Measurements from ENCODE around the gene FAAP100.
"Not testable (repeated sequence)": the region's sequence is repeated elsewhere in the genome, so short reads cannot be mapped to it uniquely, and the experiment has no call there.

The FAAP100 gene

GRCh38 chr17:81531013-81531412 is 21.1 kb downstream of the FAAP100 start:
- not testable (repeated sequence) for H3K9me3 Mint-ChIP-seq; H3K4me1 Mint-ChIP-seq; H3K36me3 Mint-ChIP-seq; H3K4me3 Mint-ChIP-seq; ATAC-seq; H3K27ac Mint-ChIP-seq; DNase-seq (ENCODE audit: low spot score in 2 of 2)

GRCh38 chr17:81529437-81529803 is 22.7 kb downstream of the FAAP100 start:
- H3K4me3 Mint-ChIP-seq: no peak overlapping the region
- no peaks in the 10 kb centered on the region for H3K9me3 Mint-ChIP-seq
- H3K27ac Mint-ChIP-seq: no peak overlapping the region
- no peaks in the 10 kb centered on the region for H3K4me1 Mint-ChIP-seq
- no peak for DNase-seq (ENCODE audit: low spot score in 2 of 2)
- no peaks in the 10 kb centered on the region for H3K36me3 Mint-ChIP-seq
- no peak for ATAC-seq

GRCh38 chr17:81528651-81529436 is 23.3 kb downstream of the FAAP100 start:
- ATAC-seq (no peak), DNase-seq (ENCODE audit: low spot score in 2 of 2) (no peak)
- Mint-ChIP-seq H3K4me3 (no peak overlapping the region), H3K4me1 (no peaks in the 10 kb centered on the region), H3K36me3 (no peaks in the 10 kb centered on the region), H3K9me3 (no peaks in the 10 kb centered on the region), H3K27ac (no peak overlapping the region)

GRCh38 chr17:81528384-81528650 is 23.8 kb downstream of the FAAP100 start:
- H3K9me3 Mint-ChIP-seq: no peaks in the 10 kb centered on the region
- H3K4me1 Mint-ChIP-seq: no peaks in the 10 kb centered on the region
- DNase-seq (ENCODE audit: low spot score in 2 of 2) (no peak), ATAC-seq (no peak)
- no peaks in the 10 kb centered on the region for H3K36me3 Mint-ChIP-seq
- no peak overlapping the region for H3K4me3 Mint-ChIP-seq
- H3K27ac Mint-ChIP-seq: no peak overlapping the region

GRCh38 chr17:81527591-81528383 is 24.4 kb downstream of the FAAP100 start, which contains the start of gene FSCN2:
TSS of gene FSCN2 (plus strand) at chr17:81528377. CDS start at chr17:81528532, 155 bp downstream.
- no peaks in the 10 kb centered on the region for H3K9me3 Mint-ChIP-seq
- H3K4me1 Mint-ChIP-seq: no peaks in the 10 kb centered on the region
- no peak within 1 kb of the TSS for H3K4me3 Mint-ChIP-seq
- no peak for ATAC-seq
- H3K27ac Mint-ChIP-seq: no peak within 1 kb of the TSS
- DNase-seq (ENCODE audit: low spot score in 2 of 2): no peak
- no peaks in the 10 kb centered on the region for H3K36me3 Mint-ChIP-seq

- Mint-ChIP-seq H3K27ac (no peak overlapping the region), H3K4me1 (no peaks in the 10 kb centered on the region), H3K4me3 (no peak overlapping the region), H3K36me3 (no peaks in the 10 kb centered on the region), H3K9me3 (no peaks in the 10 kb centered on the region)
- ATAC-seq (no peak), DNase-seq (ENCODE audit: low spot score in 2 of 2) (no peak)
These were observed 25.2 kb downstream of the FAAP100 start for GRCh38 chr17:81526662-81527571.

- H3K4me3 Mint-ChIP-seq: no peak overlapping the region
These were observed 27.3 kb downstream of the FAAP100 start for GRCh38 chr17:81524865-81525159.

GRCh38 chr17:81524039-81524864 is 27.9 kb downstream of the FAAP100 start:
- ATAC-seq: no peak
- no peak for DNase-seq (ENCODE audit: low spot score in 2 of 2)
- Mint-ChIP-seq H3K36me3 (no peaks in the 10 kb centered on the region), H3K9me3 (no peaks in the 10 kb centered on the region), H3K4me3 (no peak overlapping the region), H3K27ac (no peak overlapping the region), H3K4me1 (no peaks in the 10 kb centered on the region)

More at GRCh38 chr17:81524865-81525159, 27.3 kb downstream of the FAAP100 start:
- Mint-ChIP-seq H3K4me1 (no peaks in the 10 kb centered on the region), H3K27ac (no peak overlapping the region), H3K36me3 (no peaks in the 10 kb centered on the region), H3K9me3 (no peaks in the 10 kb centered on the region)
- no peak for DNase-seq (ENCODE audit: low spot score in 2 of 2)
- ATAC-seq: no peak

- no peaks in the 10 kb centered on the region for H3K36me3 Mint-ChIP-seq
- H3K4me3 Mint-ChIP-seq: no peak overlapping the region
- DNase-seq (ENCODE audit: low spot score in 2 of 2) (no peak), ATAC-seq (no peak)
- H3K9me3 Mint-ChIP-seq: no peaks in the 10 kb centered on the region
- no peaks in the 10 kb centered on the region for H3K4me1 Mint-ChIP-seq
- no peak overlapping the region for H3K27ac Mint-ChIP-seq
These were observed 28.6 kb downstream of the FAAP100 start for GRCh38 chr17:81523402-81524038.

- H3K4me1 Mint-ChIP-seq: peaks cover 8% of the 10 kb centered on the region
These were observed 29.4 kb downstream of the FAAP100 start for GRCh38 chr17:81522491-81523401.

GRCh38 chr17:81520021-81520901 is 31.9 kb downstream of the FAAP100 start:
- no peaks in the 10 kb centered on the region for H3K9me3 Mint-ChIP-seq
- H3K27ac Mint-ChIP-seq: no peak overlapping the region
- peaks cover 5% of the 10 kb centered on the region for H3K36me3 Mint-ChIP-seq
- H3K4me1 Mint-ChIP-seq: peaks cover 17% of the 10 kb centered on the region
- peak overlapping the region; percentile 98 for H3K4me3 Mint-ChIP-seq
- no peak for DNase-seq (ENCODE audit: low spot score in 2 of 2)
- ATAC-seq: no peak

More at GRCh38 chr17:81522491-81523401, 29.4 kb downstream of the FAAP100 start:
- ATAC-seq (no peak), DNase-seq (ENCODE audit: low spot score in 2 of 2) (no peak)
- Mint-ChIP-seq H3K27ac (no peak overlapping the region), H3K9me3 (no peaks in the 10 kb centered on the region), H3K36me3 (peaks cover 5% of the 10 kb centered on the region), H3K4me3 (no peak overlapping the region)

- no peaks in the 10 kb centered on the region for H3K9me3 Mint-ChIP-seq
- peak; percentile 64 for ATAC-seq
- H3K4me3 Mint-ChIP-seq: peak overlapping the region; percentile 98
- no peak overlapping the region for H3K27ac Mint-ChIP-seq
- DNase-seq (ENCODE audit: low spot score in 2 of 2): peak; percentile 46 to 70
- peaks cover 5% of the 10 kb centered on the region for H3K36me3 Mint-ChIP-seq
- H3K4me1 Mint-ChIP-seq: peaks cover 17% of the 10 kb centered on the region
These were observed 32.7 kb downstream of the FAAP100 start for GRCh38 chr17:81519284-81520020.
